Right lobe of liver (tissue), 6 donors: Measurements from ENCODE around the gene PHEX. TPM values are rescaled to one million over a fixed set of nuclear protein-coding genes. Genes with fewer than 3 reads are reported as not detected.
A peak's percentile ranks its signal among the peaks of the same experiment; 100 is the strongest.

Source experiments
- ATAC-seq, 4 donors: fragments of 200-7000 bp; cut with Tn5 transposase; one replicate each; pipeline ENCODE4 v1.9.1; 2020; ENCODE audit warnings: mild to moderate bottlenecking in 4 of 4, moderate library complexity in 4 of 4
- DNase-seq, 3 donors: peaks; one replicate each; pipeline ENCODE4 v3.0.0-alpha.2; 2020
- H3K27ac ChIP-seq, 3 donors: fragments of 200-600 bp; one replicate each; pipeline ENCODE4 v1.8.0; 2022
- H3K27me3 ChIP-seq, 2 donors: fragments of 200-600 bp; one replicate each; pipeline ENCODE4 v1.8.0; 2022
- H3K36me3 ChIP-seq, 4 donors: fragments of 200-600 bp; sonication (generic) in 1 of 4; one replicate each; pipeline versions ENCODE4 v1.5.1 to v1.8.0; 2017 to 2022; ENCODE audit warnings: control low read depth in 1 of 4
- H3K4me1 ChIP-seq, 4 donors: fragments of 200-600 bp; sonication (generic) in 1 of 4; one replicate each; pipeline versions ENCODE4 v1.5.1 to v1.8.0; 2017 to 2022; ENCODE audit warnings: control low read depth in 1 of 4
- H3K4me3 ChIP-seq, 3 donors: fragments of 200-600 bp; one replicate each; pipeline ENCODE4 v1.8.0; 2022
- H3K9me3 ChIP-seq, 4 donors: fragments of 200-600 bp; sonication (generic) in 1 of 4; one replicate each; pipeline versions ENCODE4 v1.5.1 to v1.8.0; 2017 to 2022; ENCODE audit warnings: control low read depth in 1 of 4
- POLR2A ChIP-seq: fragments of 450-650 bp; IDR thresholded peaks from one replicate; pipeline ENCODE4 v1.6.1; 2017; ENCODE audit warnings: antibody characterized with exemption, mild to moderate bottlenecking
- WGBS: methylation state at CpG from one replicate; pipeline ENCODE4 v1.1.6; 2018; ENCODE audit warnings: low coverage, low lambda C conversion rate; ENCODE audit not compliant: insufficient coverage; ENCODE audit errors: missing lambda C conversion rate; 5-methylcytosine and 5-hydroxymethylcytosine counted together
- intact Hi-C, 2 donors: fragments of 100-400 bp; cut with DNase I; formaldehyde crosslinking; loops; one replicate each; pipeline versions ENCODE4 v1.11.2 to v1.14.1; 2022
- total RNA-seq, 6 experiments: library from RNA; depleted of rRNA in 2 of 6; stranded (reverse); fragments of >200 nt in 2 of 6; fragmentation: NEBNext Ultra II Directional in 3 of 6; extraction: Animal tissue kit (Norgen Biotek cat#: 25700) in 3 of 6; gene quantifications; one replicate each; pipeline versions ENCODE4 v1.1.0 to v1.2.4, GENCODE V29; 2016 to 2023
- TF ChIP-seq, protein P1 (sequence below), 4 donors: fragments of 200-600 bp in 3 of 4; fragments of 450-650 bp in 1 of 4; IDR thresholded peaks; one replicate each; pipeline versions ENCODE4 v1.5.1 to v1.8.0; 2016 to 2022; ENCODE audit warnings: antibody characterized with exemption in 4 of 4, mild to moderate bottlenecking in 2 of 4
- donor health status: DM: no; HTN: yes; CAD: no.
- donor health status: DM: no; HTN: no; CAD: no.
- donor health status: DM: no; HTN: no; CAD: no.
- donor health status: DM: no; HTN: yes; CAD: no.
- donor health status: DM: no; HTN: yes; CAD: no.

Gene PHEX
- total RNA-seq, 6 experiments from 2014 or later: 0.13 TPM; not detected in 5

DNA sequence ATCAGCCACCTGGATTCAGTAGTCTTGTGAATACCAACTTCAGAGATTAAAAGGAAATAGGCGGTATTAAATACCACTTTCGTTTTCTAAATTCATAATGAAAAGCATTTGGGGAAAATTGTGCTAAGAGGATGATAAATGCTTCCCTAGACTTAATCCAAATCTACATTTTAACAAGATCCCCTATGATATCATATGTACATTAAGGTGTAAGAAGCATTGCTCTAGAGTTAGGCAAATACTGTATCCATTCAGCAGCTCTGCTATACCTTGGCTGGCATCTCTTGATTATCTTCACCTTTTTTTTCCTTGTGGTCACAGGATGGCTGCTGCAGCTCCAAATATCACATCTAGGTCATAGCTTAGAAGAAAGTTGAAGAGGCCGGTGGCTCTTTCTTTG lies 40.6 kb upstream of the PHEX start:
- Histone ChIP-seq H3K4me1 (no peaks in the 10 kb centered on the region), H3K27me3 (no peaks in the 10 kb centered on the region), H3K4me3 (no peak overlapping the region), H3K36me3 (no peaks in the 10 kb centered on the region), H3K9me3 (no peaks in the 10 kb centered on the region), H3K27ac (no peak overlapping the region)
- no peak for DNase-seq
- WGBS: 61% methylated on average over 3 of the region's 3 CpGs
- no peak for TF ChIP-seq POLR2A
- TF ChIP-seq, protein P1, sequence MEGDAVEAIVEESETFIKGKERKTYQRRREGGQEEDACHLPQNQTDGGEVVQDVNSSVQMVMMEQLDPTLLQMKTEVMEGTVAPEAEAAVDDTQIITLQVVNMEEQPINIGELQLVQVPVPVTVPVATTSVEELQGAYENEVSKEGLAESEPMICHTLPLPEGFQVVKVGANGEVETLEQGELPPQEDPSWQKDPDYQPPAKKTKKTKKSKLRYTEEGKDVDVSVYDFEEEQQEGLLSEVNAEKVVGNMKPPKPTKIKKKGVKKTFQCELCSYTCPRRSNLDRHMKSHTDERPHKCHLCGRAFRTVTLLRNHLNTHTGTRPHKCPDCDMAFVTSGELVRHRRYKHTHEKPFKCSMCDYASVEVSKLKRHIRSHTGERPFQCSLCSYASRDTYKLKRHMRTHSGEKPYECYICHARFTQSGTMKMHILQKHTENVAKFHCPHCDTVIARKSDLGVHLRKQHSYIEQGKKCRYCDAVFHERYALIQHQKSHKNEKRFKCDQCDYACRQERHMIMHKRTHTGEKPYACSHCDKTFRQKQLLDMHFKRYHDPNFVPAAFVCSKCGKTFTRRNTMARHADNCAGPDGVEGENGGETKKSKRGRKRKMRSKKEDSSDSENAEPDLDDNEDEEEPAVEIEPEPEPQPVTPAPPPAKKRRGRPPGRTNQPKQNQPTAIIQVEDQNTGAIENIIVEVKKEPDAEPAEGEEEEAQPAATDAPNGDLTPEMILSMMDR (IDR thresholded peaks at IDR 0.05): no peak
- ATAC-seq: no peak
- intact Hi-C loops: no loop called here

DNA sequence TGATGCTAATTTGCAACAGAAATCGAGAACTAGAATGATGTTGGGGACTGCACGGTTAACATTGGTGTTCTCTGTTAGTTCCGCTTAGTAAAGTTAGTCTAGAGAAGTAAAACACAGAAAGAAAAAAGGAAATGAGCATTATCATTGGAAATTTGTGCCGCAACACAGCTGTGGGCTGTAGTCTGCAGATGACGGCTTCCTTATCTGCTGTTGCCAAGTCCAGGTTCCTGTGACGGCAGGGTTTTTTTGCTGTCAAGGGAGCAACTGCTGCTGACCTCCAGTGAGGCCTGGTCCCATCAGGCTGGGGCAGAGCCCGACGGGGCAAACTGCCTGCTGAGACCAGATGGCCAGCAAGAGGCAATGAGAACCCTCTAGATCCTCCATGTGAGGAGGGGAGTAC lies 38.9 kb upstream of the PHEX start:
- WGBS: 43% methylated on average over 5 of the region's 8 CpGs
- Histone ChIP-seq H3K36me3 (no peaks in the 10 kb centered on the region), H3K27me3 (no peaks in the 10 kb centered on the region), H3K4me3 (no peak overlapping the region), H3K27ac (no peak overlapping the region), H3K9me3 (no peaks in the 10 kb centered on the region), H3K4me1 (no peaks in the 10 kb centered on the region)
- ATAC-seq (peak; percentile 50 to 76 (median 64)), DNase-seq (peak in 2 of 3 donors; percentile 27 to 63)
- no peak for TF ChIP-seq POLR2A
- TF ChIP-seq, protein P1 (IDR thresholded peaks at IDR 0.05): no peak
- intact Hi-C loops: no loop called here

DNA sequence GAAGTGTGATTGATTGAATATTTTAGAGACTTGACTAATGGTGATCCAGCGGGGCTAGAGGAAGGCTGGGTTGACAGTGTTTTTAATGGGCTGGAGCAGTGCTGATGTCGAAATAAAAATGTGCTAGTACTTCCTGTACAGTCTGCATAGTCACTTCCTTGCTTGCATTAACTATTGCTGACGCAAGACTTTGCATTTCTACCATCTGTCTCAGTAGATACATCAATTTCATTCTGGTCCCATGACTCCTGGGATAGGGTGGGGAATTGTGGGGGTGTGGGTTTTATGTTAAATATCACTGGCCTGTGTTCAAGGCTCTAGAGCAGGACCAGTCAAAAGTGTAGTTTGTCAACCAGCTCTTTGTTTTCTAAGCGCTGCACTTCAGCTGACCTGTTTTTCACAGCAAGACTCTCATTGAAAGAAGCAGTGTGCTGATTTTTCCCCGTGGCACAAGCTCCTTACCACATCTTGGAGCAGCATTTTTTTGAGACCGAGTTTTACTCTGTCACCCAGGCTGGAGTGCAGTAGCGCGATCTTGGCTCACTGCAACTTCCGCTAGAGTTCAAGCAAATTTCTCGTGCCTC lies 35.2 kb upstream of the PHEX start:
- H3K36me3 ChIP-seq: no peaks in the 10 kb centered on the region
- H3K4me1 ChIP-seq: no peaks in the 10 kb centered on the region
- WGBS: 53% methylated on average over 8 of the region's 10 CpGs
- intact Hi-C loops: no loop called here
- DNase-seq: no peak
- no peak for TF ChIP-seq POLR2A
- TF ChIP-seq, protein P1 (IDR thresholded peaks at IDR 0.05): no peak
- no peak overlapping the region for H3K4me3 ChIP-seq
- peak; percentile 52 to 66 (median 54) for ATAC-seq
- no peaks in the 10 kb centered on the region for H3K27me3 ChIP-seq
- H3K9me3 ChIP-seq: no peaks in the 10 kb centered on the region
- no peak overlapping the region for H3K27ac ChIP-seq

DNA sequence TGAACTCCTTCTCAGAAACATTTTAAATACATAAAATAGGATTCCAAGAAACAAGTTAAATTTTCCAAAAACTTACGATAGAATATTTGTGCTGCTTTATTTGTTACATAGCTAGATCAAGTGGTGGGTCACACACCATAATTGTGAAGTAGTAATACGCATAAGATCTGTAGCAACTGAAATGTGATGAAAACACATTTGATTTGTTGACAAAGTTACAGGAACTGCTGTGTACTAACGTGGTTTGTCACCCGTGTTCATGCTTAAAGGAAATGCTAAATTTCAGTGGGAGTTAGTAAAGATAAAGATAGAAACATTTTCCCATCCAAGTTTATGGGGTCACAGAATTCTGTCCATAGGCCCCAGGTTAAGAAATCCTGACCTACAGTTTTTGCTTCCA lies 34.1 kb upstream of the PHEX start:
- no peaks in the 10 kb centered on the region for H3K9me3 ChIP-seq
- DNase-seq: no peak
- no peaks in the 10 kb centered on the region for H3K36me3 ChIP-seq
- 45% methylated on average over 4 of the region's 4 CpGs for WGBS
- intact Hi-C loops: no loop called here
- H3K4me3 ChIP-seq: no peak overlapping the region
- no peak for ATAC-seq
- TF ChIP-seq POLR2A: no peak
- TF ChIP-seq, protein P1 (IDR thresholded peaks at IDR 0.05): no peak
- H3K27me3 ChIP-seq: no peaks in the 10 kb centered on the region
- H3K27ac ChIP-seq: no peak overlapping the region
- H3K4me1 ChIP-seq: no peaks in the 10 kb centered on the region

DNA sequence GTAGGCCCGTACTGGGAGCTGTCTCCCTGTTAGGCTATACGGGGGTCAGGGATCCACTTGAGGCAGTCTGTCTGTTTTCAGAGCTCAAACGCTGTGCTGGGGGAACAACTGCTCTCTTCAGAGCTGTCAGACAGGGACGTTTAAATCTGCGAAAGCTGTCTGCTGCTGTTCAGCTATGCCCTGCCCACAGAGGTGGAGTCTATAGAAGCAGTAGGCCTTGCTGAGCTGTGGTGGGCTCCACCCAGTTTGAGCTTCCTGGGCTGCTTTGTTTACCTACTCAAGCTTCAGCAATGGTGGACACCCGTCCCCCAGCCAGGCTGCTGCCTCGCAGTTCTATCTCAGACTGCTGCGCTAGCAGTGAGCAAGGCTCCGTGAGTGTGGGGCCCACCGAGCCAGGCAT lies 27.3 kb upstream of the PHEX start:
- peaks cover 0 to 3% (median 0%) of the 10 kb centered on the region in 4 donors for H3K9me3 ChIP-seq
- ATAC-seq (no peak), DNase-seq (no peak)
- H3K27me3 ChIP-seq: no peaks in the 10 kb centered on the region
- intact Hi-C loops: no loop called here
- H3K4me1 ChIP-seq: no peaks in the 10 kb centered on the region
- no peak overlapping the region for H3K4me3 ChIP-seq
- no CpG with 5 or more reads among the region's 10 CpGs for WGBS
- H3K36me3 ChIP-seq: no peaks in the 10 kb centered on the region
- TF ChIP-seq POLR2A: no peak
- TF ChIP-seq, protein P1 (IDR thresholded peaks at IDR 0.05): no peak
- no peak overlapping the region for H3K27ac ChIP-seq
